ENCODE data around the gene LOX. TPM values are rescaled to one million over a fixed set of nuclear protein-coding genes. Genes with fewer than 3 reads are reported as not detected.

The LOX gene
- total and polyA plus RNA-seq, 4 donors = 6.6 to 125 (median 24.8) TPM

- no peak overlapping the region for H3K27ac ChIP-seq (ENCODE audit: low read depth in 1 of 2, low read length in 2 of 2)
- intact Hi-C loops (cut with DNase I) = no loop called here
- H3K4me3 ChIP-seq (ENCODE audit: low read length in 2 of 2) = no peak overlapping the region
- no peaks in the 10 kb centered on the region for H3K4me1 ChIP-seq (ENCODE audit: control insufficient read depth in 1 of 2, insufficient read depth in 2 of 2, low read length in 2 of 2)
- 8 to 11% methylated on average over 3 of the region's 3 CpGs for WGBS, 2 donors
- ATAC-seq (ENCODE audit: low FRiP score) (no peak), DNase-seq (no peak)
- no peaks in the 10 kb centered on the region for H3K9me3 ChIP-seq (ENCODE audit: control insufficient read depth, low read length)
- no peaks in the 10 kb centered on the region for H3K27me3 ChIP-seq (ENCODE audit: control insufficient read depth in 1 of 2, insufficient read depth in 2 of 2, low read length in 1 of 2)
- no peaks in the 10 kb centered on the region for H3K36me3 ChIP-seq (ENCODE audit: control insufficient read depth in 1 of 2, insufficient read depth in 2 of 2, low read length in 1 of 2)
These were observed 41.1 kb upstream of the LOX start for GRCh38 chr5:122119205-122119604.

- no peaks in the 10 kb centered on the region for H3K9me3 ChIP-seq (ENCODE audit: control insufficient read depth, low read length)
- ATAC-seq (ENCODE audit: low FRiP score) = no peak
- H3K4me1 ChIP-seq (ENCODE audit: control insufficient read depth in 1 of 2, insufficient read depth in 2 of 2, low read length in 2 of 2) = no peaks in the 10 kb centered on the region
- WGBS, 2 donors = 71 to 76% methylated on average over 1 of the region's 1 CpG
- H3K27ac ChIP-seq (ENCODE audit: low read depth in 1 of 2, low read length in 2 of 2) = no peak overlapping the region
- intact Hi-C loops (cut with DNase I) = no loop called here
- no peaks in the 10 kb centered on the region for H3K36me3 ChIP-seq (ENCODE audit: control insufficient read depth in 1 of 2, insufficient read depth in 2 of 2, low read length in 1 of 2)
- H3K27me3 ChIP-seq (ENCODE audit: control insufficient read depth in 1 of 2, insufficient read depth in 2 of 2, low read length in 1 of 2) = no peaks in the 10 kb centered on the region
- H3K4me3 ChIP-seq (ENCODE audit: low read length in 2 of 2) = no peak overlapping the region
- no peak for DNase-seq
These were observed 40.4 kb upstream of the LOX start for GRCh38 chr5:122118356-122118948.

GRCh38 chr5:122114501-122114900, 36.4 kb upstream of the LOX start:
- no peak for ATAC-seq (ENCODE audit: low FRiP score)
- no peak overlapping the region for H3K27ac ChIP-seq (ENCODE audit: low read depth in 1 of 2, low read length in 2 of 2)
- no peak for DNase-seq
- no peaks in the 10 kb centered on the region for H3K27me3 ChIP-seq (ENCODE audit: control insufficient read depth in 1 of 2, insufficient read depth in 2 of 2, low read length in 1 of 2)
- no peak overlapping the region for H3K4me3 ChIP-seq (ENCODE audit: low read length in 2 of 2)
- H3K9me3 ChIP-seq (ENCODE audit: control insufficient read depth, low read length) = no peaks in the 10 kb centered on the region
- intact Hi-C loops (cut with DNase I) = no loop called here
- H3K36me3 ChIP-seq (ENCODE audit: control insufficient read depth in 1 of 2, insufficient read depth in 2 of 2, low read length in 1 of 2) = no peaks in the 10 kb centered on the region
- WGBS, 2 donors = 79 to 86% methylated on average over 2 of the region's 2 CpGs
- no peaks in the 10 kb centered on the region for H3K4me1 ChIP-seq (ENCODE audit: control insufficient read depth in 1 of 2, insufficient read depth in 2 of 2, low read length in 2 of 2)

- intact Hi-C loops (cut with DNase I) = no loop called here
- 79 to 80% methylated on average over 6 of the region's 6 CpGs for WGBS, 2 donors
- Histone ChIP-seq H3K9me3 (ENCODE audit: control insufficient read depth, low read length) (no peaks in the 10 kb centered on the region), H3K27ac (ENCODE audit: low read depth in 1 of 2, low read length in 2 of 2) (no peak overlapping the region), H3K27me3 (ENCODE audit: control insufficient read depth in 1 of 2, insufficient read depth in 2 of 2, low read length in 1 of 2) (peaks cover 0 to under 1% of the 10 kb centered on the region in 2 donors), H3K4me3 (ENCODE audit: low read length in 2 of 2) (no peak overlapping the region), H3K4me1 (ENCODE audit: control insufficient read depth in 1 of 2, insufficient read depth in 2 of 2, low read length in 2 of 2) (no peaks in the 10 kb centered on the region), H3K36me3 (ENCODE audit: control insufficient read depth in 1 of 2, insufficient read depth in 2 of 2, low read length in 1 of 2) (no peaks in the 10 kb centered on the region)
- DNase-seq = no peak
- ATAC-seq (ENCODE audit: low FRiP score) = no peak
These were observed 34.9 kb upstream of the LOX start for GRCh38 chr5:122112733-122113558.

GRCh38 chr5:122112063-122112462, 34.0 kb upstream of the LOX start:
- Histone ChIP-seq H3K27ac (ENCODE audit: low read depth in 1 of 2, low read length in 2 of 2) (no peak overlapping the region), H3K36me3 (ENCODE audit: control insufficient read depth in 1 of 2, insufficient read depth in 2 of 2, low read length in 1 of 2) (no peaks in the 10 kb centered on the region), H3K27me3 (ENCODE audit: control insufficient read depth in 1 of 2, insufficient read depth in 2 of 2, low read length in 1 of 2) (peaks cover 0 to 2% of the 10 kb centered on the region in 2 donors), H3K9me3 (ENCODE audit: control insufficient read depth, low read length) (no peaks in the 10 kb centered on the region), H3K4me3 (ENCODE audit: low read length in 2 of 2) (no peak overlapping the region), H3K4me1 (ENCODE audit: control insufficient read depth in 1 of 2, insufficient read depth in 2 of 2, low read length in 2 of 2) (no peaks in the 10 kb centered on the region)
- ATAC-seq (ENCODE audit: low FRiP score) (no peak), DNase-seq (no peak)
- intact Hi-C loops (cut with DNase I) = no loop called here
- WGBS, 2 donors = 58 to 62% methylated on average over 3 of the region's 3 CpGs

GRCh38 chr5:122111460-122111859, 33.4 kb upstream of the LOX start:
- no peaks in the 10 kb centered on the region for H3K4me1 ChIP-seq (ENCODE audit: control insufficient read depth in 1 of 2, insufficient read depth in 2 of 2, low read length in 2 of 2)
- no peaks in the 10 kb centered on the region for H3K36me3 ChIP-seq (ENCODE audit: control insufficient read depth in 1 of 2, insufficient read depth in 2 of 2, low read length in 1 of 2)
- ATAC-seq (ENCODE audit: low FRiP score) (no peak), DNase-seq (no peak)
- peaks cover 0 to 2% of the 10 kb centered on the region in 2 donors for H3K27me3 ChIP-seq (ENCODE audit: control insufficient read depth in 1 of 2, insufficient read depth in 2 of 2, low read length in 1 of 2)
- intact Hi-C loops (cut with DNase I) = no loop called here
- no peak overlapping the region for H3K4me3 ChIP-seq (ENCODE audit: low read length in 2 of 2)
- no peak overlapping the region for H3K27ac ChIP-seq (ENCODE audit: low read depth in 1 of 2, low read length in 2 of 2)
- no peaks in the 10 kb centered on the region for H3K9me3 ChIP-seq (ENCODE audit: control insufficient read depth, low read length)
- WGBS, 2 donors = 82 to 83% methylated on average over 5 of the region's 5 CpGs

- intact Hi-C loops (cut with DNase I) = no loop called here
- H3K36me3 ChIP-seq (ENCODE audit: control insufficient read depth in 1 of 2, insufficient read depth in 2 of 2, low read length in 1 of 2) = no peaks in the 10 kb centered on the region
- H3K27ac ChIP-seq (ENCODE audit: low read depth in 1 of 2, low read length in 2 of 2) = no peak overlapping the region
- H3K27me3 ChIP-seq (ENCODE audit: control insufficient read depth in 1 of 2, insufficient read depth in 2 of 2, low read length in 1 of 2) = peaks cover 0 to 2% of the 10 kb centered on the region in 2 donors
- WGBS, 2 donors = 66 to 70% methylated on average over 3 of the region's 3 CpGs
- no peak for DNase-seq
- H3K4me3 ChIP-seq (ENCODE audit: low read length in 2 of 2) = no peak overlapping the region
- ATAC-seq (ENCODE audit: low FRiP score) = no peak
- no peaks in the 10 kb centered on the region for H3K9me3 ChIP-seq (ENCODE audit: control insufficient read depth, low read length)
- H3K4me1 ChIP-seq (ENCODE audit: control insufficient read depth in 1 of 2, insufficient read depth in 2 of 2, low read length in 2 of 2) = no peaks in the 10 kb centered on the region
These were observed 32.9 kb upstream of the LOX start for GRCh38 chr5:122110987-122111386.

GRCh38 chr5:122107016-122107415, 29.0 kb upstream of the LOX start:
- no peak for ATAC-seq (ENCODE audit: low FRiP score)
- Histone ChIP-seq H3K4me1 (ENCODE audit: control insufficient read depth in 1 of 2, insufficient read depth in 2 of 2, low read length in 2 of 2) (no peaks in the 10 kb centered on the region), H3K27me3 (ENCODE audit: control insufficient read depth in 1 of 2, insufficient read depth in 2 of 2, low read length in 1 of 2) (peaks cover 0 to 2% of the 10 kb centered on the region in 2 donors), H3K9me3 (ENCODE audit: control insufficient read depth, low read length) (no peaks in the 10 kb centered on the region), H3K4me3 (ENCODE audit: low read length in 2 of 2) (no peak overlapping the region), H3K27ac (ENCODE audit: low read depth in 1 of 2, low read length in 2 of 2) (no peak overlapping the region), H3K36me3 (ENCODE audit: control insufficient read depth in 1 of 2, insufficient read depth in 2 of 2, low read length in 1 of 2) (no peaks in the 10 kb centered on the region)
- intact Hi-C loops (cut with DNase I) = no loop called here
- no peak for DNase-seq
- WGBS, 2 donors = 82 to 89% methylated on average over 4 of the region's 4 CpGs

- Histone ChIP-seq H3K4me3 (ENCODE audit: low read length in 2 of 2) (no peak overlapping the region), H3K27ac (ENCODE audit: low read depth in 1 of 2, low read length in 2 of 2) (no peak overlapping the region), H3K4me1 (ENCODE audit: control insufficient read depth in 1 of 2, insufficient read depth in 2 of 2, low read length in 2 of 2) (no peaks in the 10 kb centered on the region), H3K9me3 (ENCODE audit: control insufficient read depth, low read length) (no peaks in the 10 kb centered on the region), H3K36me3 (ENCODE audit: control insufficient read depth in 1 of 2, insufficient read depth in 2 of 2, low read length in 1 of 2) (no peaks in the 10 kb centered on the region), H3K27me3 (ENCODE audit: control insufficient read depth in 1 of 2, insufficient read depth in 2 of 2, low read length in 1 of 2) (peaks cover 0 to 2% of the 10 kb centered on the region in 2 donors)
- intact Hi-C loops (cut with DNase I) = no loop called here
- DNase-seq (no peak), ATAC-seq (ENCODE audit: low FRiP score) (no peak)
- 90 to 91% methylated on average over 2 of the region's 2 CpGs for WGBS, 2 donors
These were observed 27.9 kb upstream of the LOX start for GRCh38 chr5:122105909-122106308.

All from aorta (tissue), 5 donors.